Jurkat, Clone E6-1 (cell line): ENCODE measurements around the gene CLCN7.

Experiments
- DNase-seq: peaks from one replicate; pipeline ENCODE4 v3.0.0-alpha.2; 2011; ENCODE audit warnings: low read depth, low spot score
- H3K4me3 ChIP-seq: 2 replicates; pipeline ENCODE4 v1.5.1; 2011; ENCODE audit warnings: mild to moderate bottlenecking, low read length, control low read depth, moderate library complexity

CLCN7 gene

GRCh38 chr16:1397779-1398178, 77.0 kb downstream of the CLCN7 start:
- no peak for DNase-seq

GRCh38 chr16:1395444-1396031, 79.3 kb downstream of the CLCN7 start:
- no peak overlapping the region for H3K4me3 ChIP-seq
- DNase-seq = no peak

More at GRCh38 chr16:1397779-1398178, 77.0 kb downstream of the CLCN7 start:
- no peak overlapping the region for H3K4me3 ChIP-seq
